Esophagus mucosa (tissue), 1 donor: ENCODE data around the gene AARSD1. TPM values are rescaled to one million over a fixed set of nuclear protein-coding genes. Genes with fewer than 3 reads are reported as not detected.
"Not testable (repeated sequence)": the region's sequence is repeated elsewhere in the genome, so short reads cannot be mapped to it uniquely, and the experiment has no call there.

Source experiments
- ATAC-seq: fragments of 200-7000 bp; cut with Tn5 transposase; one replicate; pipeline ENCODE4 v1.9.1; 2020
- total RNA-seq: library from RNA; stranded (reverse); gene quantifications from one replicate; pipeline ENCODE4 v1.2.4, GENCODE V29; 2023
- donor health status: DM: yes; HTN: yes; CAD: no.

AARSD1 gene
- total RNA-seq, 1 donor from 2014 or later, result 17.8 TPM

DNA sequence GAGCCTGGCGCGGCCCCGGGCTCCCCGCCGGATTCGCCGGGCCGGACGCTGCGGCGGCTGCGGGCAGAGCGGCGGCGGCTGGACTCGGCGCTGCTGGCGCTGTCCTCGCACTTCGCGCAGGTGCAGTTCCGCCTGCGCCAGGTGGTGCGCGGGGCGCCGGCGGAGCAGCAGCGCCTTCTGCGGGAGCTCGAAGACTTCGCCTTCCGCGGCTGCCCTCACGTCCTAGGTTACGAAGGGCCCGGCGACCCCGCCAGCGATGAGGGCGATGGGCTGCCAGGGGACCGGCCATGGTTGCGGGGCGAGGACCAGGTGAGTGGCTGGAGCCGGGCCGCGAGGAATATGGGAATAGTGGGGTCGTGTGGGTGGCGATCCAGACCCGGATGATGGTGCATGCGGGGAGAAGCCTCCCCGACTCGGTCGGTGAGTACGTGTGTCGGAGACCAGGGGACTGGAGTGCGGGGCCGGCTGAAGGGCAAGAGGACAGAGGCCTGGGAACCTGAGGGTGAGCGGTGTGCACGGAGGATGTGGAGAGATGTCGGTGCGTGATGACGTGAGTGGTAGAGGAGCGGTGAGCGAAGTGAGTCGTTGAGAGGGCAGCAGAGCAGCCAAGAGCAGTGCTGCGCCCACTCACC lies 16.6 kb upstream of the AARSD1 start:
- peak; percentile 79 for ATAC-seq

DNA sequence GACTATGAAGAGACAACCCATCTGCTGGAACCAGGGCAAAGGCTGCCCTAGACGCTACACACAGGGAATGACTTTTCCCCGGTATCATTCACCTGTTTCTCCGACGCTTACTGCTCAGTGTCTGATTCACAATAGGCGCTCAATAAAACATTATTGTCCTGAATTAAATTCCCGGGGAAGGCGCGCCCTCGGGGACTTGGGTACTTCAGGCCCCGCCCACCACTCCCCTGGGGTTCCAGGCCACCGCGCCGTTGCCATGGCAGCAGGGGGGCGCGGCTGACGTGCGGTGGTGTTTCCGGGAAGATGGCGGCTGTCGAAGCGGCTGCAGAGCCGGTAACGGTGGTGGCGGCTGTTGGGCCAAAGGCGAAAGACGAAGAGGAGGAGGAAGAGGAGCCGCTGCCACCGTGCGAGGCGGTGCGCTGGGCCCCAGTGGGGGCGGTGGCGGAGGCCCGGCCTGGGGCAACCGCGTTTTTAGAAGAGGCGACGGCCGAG lies 16.1 kb upstream of the AARSD1 start, which contains the start of gene RUNDC1:
TSS of gene RUNDC1 (plus strand) at position 292 of the 492 bp plus-strand sequence. CDS start at position 304, 12 bp downstream.
- ATAC-seq, result peak; percentile 89

- ATAC-seq, result peak; percentile 26
Measured at GRCh38 chr17:42979511-42980273, 15.4 kb upstream of the AARSD1 start, which contains the start of gene PTGES3L. Gene PTGES3L, minus strand, starts transcription at chr17:42980080. Its CDS starts 27 bp downstream, at chr17:42980053.

DNA sequence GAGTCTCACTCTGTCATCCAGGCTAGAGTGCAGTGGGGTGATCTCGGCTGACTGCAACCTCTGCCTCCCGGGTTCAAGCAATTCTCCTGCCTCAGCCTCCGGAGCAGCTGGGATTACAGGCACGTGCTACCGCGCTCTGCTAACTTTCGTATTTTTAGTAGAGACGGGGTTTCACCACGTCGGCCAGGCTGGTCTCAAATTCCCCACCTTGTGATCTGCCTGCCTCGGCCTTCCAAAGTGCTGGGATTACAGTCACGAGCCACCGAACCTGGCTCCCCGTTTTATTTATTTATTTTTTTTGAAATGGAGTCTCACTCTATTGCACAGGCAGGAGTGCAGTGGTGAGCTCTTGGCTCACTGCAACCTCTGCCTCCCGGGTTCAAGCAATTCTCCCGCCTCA lies 11.4 kb upstream of the AARSD1 start:
- not testable (repeated sequence) for ATAC-seq

DNA sequence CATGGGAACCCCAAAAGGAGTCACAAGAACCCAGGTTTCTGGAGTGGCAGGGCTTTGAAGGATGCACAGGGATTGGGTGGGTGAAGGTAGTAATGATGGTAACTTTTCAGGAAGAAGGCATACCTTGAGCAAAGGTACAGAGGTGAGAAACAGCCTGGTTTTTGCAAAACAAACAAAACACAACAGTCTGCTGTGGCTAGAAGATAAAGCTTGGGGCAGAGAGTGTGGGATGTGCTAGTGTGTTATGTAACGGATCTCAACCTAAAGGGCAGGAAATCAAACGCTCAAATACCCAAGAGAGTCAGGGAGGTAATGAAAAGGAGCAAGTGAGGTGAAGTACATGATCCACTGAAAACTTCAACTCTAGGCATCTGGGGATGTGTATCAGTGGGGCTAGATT lies 11.0 kb upstream of the AARSD1 start:
- no peak for ATAC-seq

DNA sequence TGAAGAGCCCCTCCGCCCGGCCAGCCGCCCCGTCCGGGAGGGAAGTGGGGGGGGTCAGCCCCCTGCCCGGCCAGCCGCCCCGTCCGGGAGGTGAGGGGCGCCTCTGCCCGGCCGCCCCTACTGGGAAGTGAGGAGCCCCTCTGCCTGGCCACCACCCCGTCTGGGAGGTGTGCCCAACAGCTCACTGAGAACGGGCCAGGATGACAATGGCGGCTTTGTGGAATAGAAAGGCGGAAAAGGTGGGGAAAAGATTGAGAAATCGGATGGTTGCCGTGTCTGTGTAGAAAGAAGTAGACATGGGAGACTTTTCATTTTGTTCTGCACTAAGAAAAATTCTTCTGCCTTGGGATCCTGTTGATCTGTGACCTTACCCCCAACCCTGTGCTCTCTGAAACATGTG lies 9.1 kb upstream of the AARSD1 start:
- not testable (repeated sequence) for ATAC-seq

DNA sequence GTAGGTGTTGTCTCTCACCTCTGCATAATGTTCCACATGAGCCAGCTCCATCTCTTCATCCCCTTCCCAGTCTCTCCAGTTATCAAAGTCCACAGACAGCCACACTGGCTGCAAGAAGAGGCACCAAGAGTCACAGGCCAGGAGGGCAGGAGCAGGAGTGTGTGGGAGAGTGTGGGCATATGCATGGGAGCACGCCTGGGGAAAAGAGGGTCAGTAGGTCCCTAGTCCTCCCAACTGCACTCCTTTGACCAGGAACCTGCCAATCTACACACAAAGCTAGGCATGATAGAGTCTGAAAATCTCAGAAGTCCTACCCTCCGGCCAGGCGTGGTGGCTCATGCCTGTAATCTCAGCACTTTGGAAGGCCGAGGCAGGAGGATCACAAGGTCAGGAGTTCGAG lies 7.3 kb upstream of the AARSD1 start:
- peak; percentile 39 for ATAC-seq

DNA sequence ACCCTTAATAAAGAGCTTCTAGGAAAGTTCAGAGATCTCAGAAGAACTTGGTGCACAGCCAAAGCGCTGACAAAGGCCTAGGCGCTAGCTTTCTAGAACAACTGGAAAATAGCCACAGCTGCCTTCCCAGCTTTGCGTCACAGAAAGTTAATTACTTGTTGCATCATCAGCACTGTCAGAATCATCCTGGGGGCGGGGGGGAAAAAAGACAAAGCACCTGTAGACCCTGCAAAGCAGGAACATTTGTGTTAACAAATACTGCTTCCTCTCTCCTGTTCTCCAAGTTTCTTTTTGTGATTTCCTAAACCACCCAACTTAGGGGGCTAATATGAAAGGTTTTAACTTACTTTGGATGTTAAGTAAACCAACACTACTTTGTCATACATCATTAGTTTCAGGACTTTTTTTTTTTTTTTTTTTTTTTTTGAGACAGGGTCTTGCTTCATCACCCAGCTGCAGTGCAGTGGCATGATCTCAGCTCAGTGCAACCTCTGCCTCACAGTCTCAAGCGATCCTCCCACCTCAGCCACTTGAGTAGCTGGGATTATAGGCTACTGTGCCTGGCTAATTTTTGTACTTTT lies 4.8 kb upstream of the AARSD1 start:
- ATAC-seq, result no peak

DNA sequence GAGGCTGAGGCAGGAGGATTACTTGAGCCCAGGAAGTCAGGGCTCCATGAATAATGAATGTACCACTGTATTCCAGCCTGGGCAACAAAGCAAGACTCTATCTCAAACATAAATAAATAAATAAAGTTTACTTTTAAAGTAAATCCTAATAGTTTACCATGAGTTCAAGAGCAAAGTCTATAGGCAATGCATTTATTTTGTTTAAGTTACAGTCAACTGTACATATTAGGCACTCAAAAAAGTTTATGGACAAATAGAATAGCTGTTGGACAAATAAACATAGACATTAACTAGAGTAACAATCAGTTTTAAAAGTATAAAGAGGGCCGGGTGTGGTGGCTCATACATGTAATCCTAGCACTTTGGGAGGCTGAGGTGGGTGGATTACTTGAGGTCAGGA lies 3.7 kb upstream of the AARSD1 start:
- ATAC-seq, result no peak

DNA sequence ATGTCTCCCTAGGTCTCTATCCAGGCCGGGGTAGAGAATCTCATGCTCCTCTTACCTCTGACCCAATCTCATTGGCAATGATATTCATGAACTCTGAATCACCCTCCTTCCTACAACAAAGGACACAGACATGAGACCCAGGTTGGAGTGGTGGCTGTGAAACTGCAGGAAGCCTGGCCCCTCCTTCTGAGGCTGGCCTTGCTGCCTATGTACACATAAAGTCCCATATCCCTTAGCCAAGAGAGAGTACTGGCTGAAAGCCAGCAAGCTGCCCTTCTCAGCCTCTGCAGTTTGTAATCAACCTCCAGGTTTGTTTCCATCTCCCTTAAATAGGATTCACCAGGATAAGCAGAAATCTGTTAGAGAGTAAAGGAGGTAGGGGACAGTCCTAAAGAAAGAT lies 10.6 kb downstream of the AARSD1 start:
- ATAC-seq, result no peak

GRCh38 chr17:42950044-42950783 lies 14.0 kb downstream of the AARSD1 start:
- no peak for ATAC-seq

GRCh38 chr17:42946812-42947211 lies 17.4 kb downstream of the AARSD1 start:
- ATAC-seq, result no peak

- ATAC-seq, result no peak
Measured at GRCh38 chr17:42944211-42944610, 20.0 kb downstream of the AARSD1 start.

DNA sequence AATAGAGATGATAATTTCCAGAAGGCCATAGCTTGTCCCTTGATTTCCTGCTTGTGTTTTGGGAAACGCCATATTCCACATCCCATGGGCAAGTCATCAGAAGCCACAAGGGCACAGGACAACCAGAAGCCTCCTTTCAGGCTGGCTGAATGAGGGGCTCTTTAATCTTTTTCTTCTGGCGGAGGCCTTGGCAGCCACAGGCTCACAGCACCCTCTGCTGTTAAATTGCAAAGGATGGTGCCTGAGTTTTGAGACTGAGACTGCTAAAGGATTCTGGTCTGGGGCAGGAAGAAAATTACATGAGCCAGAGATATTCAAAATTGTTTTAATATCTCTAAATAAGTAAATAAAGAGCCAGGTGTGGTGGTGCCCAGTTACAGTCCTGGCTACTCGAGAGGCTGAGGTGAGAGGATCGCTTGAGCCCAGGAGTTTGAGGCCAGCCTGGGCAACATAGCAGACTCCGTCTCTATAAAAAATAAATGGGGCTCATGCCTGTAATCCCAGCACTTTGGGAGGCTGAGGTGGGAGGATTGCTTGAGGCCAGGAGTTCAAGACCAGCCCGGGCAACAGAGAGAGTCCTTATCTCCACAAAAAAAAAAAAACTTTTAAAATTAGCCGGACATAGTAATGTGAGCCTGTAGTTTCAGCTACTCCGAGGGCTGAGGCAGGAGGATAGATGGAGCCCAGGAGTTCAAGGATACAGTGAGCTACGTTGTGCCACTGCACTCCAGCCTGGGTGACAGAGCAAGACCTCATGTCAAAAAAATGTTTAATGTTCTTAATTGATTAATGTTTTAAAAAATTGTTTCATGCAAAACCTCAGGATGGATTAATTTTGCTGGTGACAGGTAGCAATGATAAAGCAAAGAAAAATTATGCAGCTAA lies 26.3 kb downstream of the AARSD1 start:
- ATAC-seq, result no peak

DNA sequence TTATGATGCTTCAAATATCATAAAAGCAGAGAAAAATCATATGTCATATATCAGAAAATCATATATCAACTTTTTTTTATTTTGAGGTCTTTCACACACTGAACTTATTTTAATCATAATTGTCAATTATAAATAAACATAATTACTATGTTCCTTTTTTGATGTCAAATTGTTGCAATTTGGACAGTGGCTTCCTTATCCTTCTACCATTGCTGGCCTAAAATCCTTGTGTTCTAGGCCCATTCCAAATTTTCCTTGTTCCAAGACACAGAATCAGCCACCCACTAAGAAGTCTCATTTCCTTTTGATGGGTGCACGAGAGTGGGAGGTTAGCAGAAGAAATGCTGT lies 34.8 kb downstream of the AARSD1 start:
- no peak for ATAC-seq

DNA sequence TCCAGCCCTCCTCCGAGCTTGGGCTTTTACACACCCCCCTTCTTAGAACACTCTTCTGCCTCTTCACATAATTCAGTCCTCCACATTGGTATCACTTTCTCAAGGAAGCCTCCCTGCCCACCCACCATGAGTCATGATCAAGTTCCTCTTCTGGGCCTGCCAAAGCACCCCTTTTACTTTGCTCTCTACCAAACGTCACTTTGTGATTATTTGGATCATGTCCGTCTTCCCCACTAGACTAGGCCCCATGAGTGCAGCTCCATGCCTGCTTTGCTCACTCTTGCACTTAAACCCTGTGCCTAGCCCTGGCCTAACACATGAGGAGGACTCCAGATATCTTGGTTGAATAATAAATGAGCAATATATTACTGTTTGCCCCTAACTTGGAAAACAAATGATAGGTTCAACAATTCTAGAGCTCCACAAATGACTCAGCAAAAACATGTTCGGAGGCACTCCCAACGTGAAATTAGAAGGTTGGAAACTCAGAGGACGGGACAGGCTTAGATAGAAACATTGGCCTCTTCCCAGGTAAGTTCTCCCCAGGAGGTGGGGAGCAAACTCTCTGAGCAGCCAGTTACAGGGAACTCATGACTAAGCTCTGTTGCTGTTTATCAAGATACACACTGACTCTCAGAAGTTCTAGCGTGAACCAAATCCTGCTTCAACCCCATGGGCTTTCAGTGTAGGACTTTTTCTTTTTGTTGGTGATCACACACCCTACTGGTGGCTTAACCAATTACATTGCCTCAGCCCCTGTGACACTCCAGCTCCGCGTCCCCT lies 35.3 kb downstream of the AARSD1 start:
- ATAC-seq, result peak; percentile 83

DNA sequence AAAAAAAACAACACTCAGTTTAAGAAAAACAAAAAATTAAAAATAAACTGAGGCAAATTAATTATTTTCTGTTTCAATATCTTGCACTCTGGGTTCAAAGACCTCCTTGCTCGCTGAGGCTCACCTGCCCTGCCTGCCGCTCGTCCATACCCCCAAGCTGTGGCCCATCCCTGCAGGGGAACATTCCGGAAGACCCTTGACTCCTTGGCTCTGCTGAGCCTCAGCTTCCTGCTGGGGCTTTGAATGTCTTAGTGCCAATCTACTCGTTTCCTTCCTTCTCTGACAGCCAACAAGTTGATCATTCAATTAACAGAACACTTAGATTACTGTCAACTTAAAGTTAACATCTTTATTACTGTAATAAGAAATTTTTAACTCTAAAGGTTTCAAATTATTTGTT lies 39.4 kb downstream of the AARSD1 start:
- no peak for ATAC-seq

DNA sequence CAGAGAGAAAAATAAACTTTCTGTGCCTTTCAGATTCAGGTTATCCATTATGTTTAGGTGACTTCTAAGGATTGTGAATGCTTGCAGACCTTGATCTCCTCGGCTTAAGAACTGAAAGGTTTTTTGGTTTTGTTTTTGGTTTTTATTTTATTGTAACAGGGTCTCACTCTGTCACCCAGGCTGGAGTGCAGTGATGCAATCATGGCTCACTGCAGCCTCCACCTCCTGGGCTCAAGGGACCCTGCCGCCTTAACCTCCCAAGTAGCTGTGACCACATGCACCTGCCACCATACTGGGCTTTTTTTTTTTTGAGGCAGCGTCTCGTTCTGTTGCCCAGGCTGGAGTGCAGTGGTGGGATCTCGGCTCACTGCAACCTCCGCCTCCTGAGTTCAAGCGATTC lies 40.8 kb downstream of the AARSD1 start:
- ATAC-seq, result not testable (repeated sequence)

DNA sequence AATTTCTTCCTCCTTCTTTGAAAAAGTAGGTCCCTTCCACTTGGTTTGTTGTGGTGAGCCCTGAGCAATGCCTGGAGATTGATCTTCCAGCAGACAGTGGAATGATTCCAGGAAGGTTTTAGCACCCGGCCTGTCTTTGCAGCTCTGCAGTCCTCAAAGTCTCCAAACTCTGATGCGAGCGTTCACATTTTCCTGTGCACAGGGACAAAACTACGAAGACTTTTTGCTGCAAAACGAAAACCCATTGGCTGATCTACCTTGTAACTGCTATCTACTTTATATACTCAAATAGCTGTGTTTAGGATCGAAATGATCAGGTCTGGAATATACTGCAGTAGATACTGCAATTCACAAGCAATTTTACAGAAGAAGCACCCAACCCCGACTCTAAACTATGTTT lies 42.0 kb downstream of the AARSD1 start:
- ATAC-seq, result no peak

GRCh38 chr17:42920922-42921321 lies 43.3 kb downstream of the AARSD1 start:
- no peak for ATAC-seq
